ENCODE measurements around the gene ITFG1.
A peak's percentile ranks its signal among the peaks of the same experiment; 100 is the strongest.
"Not testable (repeated sequence)": the region's sequence is repeated elsewhere in the genome, so short reads cannot be mapped to it uniquely, and the experiment has no call there.

The ITFG1 gene

DNA sequence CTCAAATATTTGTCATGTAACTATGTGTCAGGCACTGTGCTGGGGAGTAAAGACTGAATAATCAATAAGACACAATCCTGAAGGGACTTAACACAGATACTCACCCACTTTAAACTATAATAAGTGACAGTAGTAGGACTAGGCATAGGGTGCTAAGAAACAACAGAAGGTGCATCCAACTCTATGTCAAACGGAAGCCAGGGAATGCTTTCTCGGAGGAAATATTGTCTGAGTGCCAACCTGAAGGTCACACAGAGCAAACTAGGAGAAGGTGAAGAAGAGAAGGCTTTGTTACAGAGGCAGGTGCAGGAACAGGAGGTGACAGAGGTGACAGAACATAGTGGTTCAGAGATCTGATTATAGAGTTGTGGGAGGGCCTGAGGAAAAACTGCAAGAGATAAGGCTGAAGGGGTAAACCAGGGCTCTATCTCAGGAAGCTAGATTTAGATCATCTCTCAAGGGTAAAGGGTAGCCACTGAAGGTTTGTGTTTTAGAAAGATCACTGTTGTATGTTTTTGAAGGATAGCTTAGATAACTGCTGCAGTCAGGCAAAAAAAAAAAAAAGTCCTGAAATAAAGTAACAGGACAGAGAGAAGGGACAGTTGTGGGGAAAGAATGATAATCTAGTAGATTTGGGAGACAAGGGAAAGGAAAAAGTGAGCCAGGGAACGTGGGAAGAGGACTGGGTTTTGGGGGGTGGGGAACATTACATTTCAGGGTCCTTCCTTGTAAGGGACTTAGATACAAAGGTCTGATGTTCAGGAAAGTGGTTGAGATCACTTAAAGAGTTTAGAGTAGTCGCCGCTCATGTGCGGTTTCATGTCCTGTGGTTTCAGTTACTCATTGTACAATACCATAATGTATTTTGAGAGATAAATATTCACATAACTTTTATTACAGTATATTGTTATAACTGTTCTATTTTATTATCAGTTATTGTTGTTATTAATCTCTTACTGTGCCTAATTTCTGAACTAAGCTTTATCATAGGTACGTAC, 231.5 kb downstream of the ITFG1 start:
- no peak for DNase-seq

DNA sequence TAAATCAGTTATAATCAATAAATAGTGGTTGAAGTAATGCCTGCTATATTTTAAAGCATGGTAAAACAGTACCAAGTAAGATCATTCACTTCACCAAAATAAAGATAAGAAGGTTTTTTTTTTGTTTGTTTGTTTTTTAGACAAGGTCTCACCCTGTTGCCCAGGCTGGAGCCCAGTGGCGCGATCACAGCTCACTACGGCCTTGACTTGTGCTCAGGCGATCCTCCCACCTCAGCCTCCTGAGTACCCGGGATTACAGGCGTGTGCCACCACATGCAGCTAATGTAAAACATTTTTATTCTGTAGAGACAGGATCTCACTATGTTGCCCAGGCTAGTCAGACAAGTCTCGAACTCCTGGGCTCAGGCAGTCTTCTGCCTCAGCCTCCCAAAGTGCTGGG, 232.6 kb downstream of the ITFG1 start:
- no peak for DNase-seq

DNA sequence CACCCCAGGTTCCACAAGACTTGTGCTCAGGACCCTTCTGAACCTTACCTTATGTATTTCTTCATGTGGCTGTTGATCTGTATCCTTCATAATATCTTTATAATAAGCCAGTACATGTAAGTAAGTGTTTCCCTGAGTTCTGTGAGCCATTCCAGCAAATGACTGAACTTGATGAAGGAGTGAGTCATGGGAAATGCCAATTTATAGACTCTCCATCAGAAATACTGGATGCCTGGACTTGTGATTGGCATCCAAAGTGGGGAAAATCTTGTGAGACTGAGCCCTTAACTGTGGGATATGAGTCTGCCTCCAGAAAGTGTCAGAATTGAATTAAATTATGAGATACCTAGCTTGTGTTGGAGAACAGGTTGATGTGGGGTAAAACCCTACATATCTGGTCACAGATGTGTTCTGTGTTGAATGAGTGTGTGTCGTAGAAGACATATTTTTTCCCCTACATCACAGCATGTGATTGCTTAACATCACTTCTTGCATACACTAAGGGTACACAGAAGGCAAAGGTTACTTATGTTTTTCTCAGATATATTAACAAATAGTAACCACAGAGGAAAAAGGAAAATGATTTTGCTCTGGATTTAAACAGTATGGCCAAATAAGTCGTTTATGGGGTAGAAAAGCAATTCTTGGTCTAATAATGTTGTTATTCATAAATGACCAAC, 247.0 kb downstream of the ITFG1 start:
- no peak for DNase-seq

DNA sequence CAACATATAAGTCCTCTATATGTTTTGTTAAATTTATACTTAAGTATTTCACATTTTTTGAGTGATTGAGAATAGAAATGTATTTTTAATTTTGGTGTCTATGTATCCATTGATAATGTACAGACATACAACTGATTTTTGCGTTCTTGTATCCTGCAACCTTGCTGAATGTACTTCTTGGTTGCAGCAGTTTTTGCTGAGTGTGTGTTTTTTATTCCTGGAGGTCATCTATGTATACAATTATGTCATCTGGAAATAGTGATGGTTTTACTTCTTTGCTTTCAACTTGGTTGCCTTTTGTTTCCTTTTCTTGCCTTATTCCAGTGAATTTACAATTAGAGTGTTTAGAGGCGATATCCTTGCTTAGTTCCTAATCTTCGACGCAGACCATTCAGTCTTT, 249.6 kb downstream of the ITFG1 start:
- DNase-seq = no peak

DNA sequence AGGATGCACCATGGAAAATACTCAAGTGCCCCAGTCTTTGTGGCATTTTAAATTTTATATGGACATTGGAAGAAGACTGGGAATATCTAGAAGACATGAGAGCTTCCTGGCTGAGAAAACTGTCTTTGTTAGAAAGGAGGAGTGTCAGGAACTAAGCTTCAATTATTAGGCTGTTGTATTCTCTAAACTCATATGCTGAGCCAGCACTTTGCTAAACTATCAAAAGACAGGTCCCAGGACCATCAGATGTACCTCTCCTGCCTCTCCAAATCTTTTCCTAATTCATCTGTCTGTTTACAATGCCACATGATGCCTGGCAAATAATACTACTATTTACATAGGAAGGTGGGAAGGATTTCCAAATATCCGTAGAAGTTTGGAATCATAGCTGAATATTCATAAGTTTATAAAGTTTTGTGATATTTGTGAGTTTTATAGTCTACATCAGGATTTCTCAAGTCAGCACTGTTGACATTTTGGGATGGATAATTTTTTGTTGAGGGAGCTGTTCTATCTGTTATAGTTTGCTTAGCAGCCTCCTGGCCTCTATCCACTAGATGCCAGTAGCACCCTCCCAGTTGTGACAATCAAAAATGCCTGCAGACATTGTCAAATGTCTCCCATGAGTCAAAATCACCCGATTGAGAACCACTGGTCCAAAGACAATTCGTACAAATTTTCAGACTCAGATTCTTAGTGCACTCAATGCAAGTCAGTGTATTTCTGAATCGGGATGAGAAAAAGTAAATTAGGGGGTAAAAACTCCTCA, 255.9 kb downstream of the ITFG1 start:
- no peak for DNase-seq

DNA sequence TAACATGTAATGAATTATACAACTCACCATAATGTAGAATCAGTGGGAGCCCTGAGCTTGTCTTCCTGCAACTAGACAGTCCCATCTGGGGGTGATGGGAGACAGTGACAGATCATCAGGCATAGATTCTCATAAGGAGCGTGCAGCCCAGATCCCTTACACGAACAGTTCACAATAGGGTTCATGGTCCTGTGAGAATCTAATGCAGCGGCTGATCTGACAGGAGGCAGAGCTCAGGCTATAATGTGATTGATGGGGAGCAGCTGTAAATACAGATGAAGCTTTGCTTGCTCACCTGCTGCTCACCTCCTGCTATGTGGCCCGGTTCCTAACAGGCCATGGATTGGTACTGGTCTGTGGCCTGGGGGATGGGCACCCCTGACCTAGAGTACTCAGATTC, 257.4 kb downstream of the ITFG1 start:
- peak; percentile 25 to 43 for DNase-seq

DNA sequence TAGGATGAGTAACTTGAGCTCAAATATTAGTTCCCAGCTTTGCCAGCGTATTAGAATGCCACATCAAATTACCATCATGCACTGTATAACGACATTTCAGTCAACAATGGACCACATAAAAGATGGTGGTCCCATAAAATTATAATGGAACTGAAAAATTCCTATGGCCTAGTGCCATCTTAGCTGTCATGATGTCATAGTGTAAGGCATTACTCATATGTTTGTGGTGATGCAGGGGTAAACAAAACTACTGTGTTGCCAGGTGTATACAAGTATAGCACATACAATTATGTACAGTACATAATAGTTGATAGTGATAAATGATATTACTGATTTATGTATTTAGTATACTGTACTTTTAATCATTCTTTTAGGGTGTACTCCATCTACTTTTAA, 262.7 kb downstream of the ITFG1 start:
- no peak for DNase-seq

DNA sequence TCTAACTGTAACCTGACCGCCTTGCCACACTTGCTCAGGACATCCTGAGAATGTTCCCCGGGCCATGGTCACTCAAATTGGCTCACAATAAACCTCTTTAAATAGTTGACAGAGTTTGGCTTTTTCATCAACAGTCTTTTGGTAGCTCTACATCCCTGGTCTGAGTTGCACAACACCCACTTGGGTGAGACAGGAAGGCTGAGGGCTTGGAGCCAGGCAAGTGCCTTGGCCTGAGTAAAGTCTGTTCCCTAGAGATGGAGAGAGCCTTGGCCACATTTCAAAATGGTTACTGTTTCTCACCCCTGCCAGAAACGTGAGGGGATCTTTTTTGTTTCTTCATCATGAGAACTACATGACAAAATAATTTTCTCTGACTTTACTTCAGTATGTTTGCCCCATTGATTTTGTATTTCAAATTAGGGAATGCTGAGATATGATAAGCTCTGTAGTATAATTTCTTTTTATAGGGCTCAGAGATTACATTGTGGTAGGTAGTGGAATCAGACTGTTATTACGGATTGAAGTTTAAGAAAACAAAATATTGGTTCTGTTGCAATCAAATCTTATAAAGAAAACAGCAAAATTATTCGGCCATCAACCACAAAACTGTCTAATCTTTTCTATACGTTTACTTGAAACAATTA, 263.2 kb downstream of the ITFG1 start:
- DNase-seq = no peak

DNA sequence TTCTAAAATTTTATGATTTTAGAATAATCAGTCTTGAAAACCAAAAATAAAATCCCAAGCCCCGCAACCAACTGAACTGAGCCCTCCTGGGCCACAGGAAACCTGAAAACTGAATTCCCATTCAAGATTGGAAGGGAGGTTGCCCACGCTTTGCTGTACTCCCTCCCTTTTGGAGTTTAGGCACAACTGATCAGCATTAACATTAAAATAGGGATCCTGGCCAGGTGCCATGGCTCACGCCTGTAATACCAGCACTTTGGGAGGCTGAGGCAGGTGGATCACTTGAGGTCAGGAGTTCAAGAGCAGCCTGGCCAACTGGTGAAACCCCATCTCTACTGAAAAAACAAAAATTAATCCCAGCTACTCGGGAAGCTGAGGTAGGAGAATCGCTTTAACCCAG, 264.4 kb downstream of the ITFG1 start:
- DNase-seq = no peak

DNA sequence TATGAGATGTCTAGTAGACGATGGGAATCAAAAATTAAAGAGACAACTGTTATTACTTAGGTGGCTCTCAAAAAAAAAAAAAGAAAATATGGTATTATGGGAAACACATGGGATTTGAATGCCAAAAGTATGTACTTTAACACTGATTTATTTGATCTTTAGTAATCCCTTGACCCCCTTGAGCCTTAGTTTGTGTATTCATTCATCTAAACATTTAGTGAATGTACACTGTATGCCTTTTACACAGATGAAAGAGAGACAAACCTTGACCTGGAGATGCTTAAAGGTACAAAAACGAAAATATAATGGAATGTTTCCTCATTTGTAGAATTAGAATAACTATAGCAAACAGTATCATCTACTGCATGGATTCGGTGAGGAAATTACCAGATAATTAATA, 278.5 kb downstream of the ITFG1 start:
- DNase-seq = no peak

DNA sequence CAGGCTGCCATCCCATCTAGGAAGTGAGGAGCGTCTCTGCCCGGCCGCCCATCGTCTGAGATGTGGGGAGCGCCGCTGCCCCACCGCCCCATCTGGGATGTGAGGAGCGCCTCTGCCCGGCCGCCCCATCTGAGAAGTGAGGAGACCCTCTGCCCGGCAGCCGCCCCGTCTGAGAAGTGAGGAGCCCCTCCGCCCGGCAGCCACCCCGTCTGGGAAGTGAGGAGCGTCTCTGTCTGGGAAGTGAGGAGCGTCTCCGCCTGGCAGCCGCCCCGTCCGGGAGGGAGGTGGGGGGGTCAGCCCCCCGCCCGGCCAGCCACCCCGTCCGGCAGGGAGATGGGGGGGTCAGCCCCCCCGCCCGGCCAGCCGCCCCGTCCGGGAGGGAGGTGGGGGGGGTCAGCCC, 279.8 kb downstream of the ITFG1 start:
- DNase-seq = not testable (repeated sequence)

DNA sequence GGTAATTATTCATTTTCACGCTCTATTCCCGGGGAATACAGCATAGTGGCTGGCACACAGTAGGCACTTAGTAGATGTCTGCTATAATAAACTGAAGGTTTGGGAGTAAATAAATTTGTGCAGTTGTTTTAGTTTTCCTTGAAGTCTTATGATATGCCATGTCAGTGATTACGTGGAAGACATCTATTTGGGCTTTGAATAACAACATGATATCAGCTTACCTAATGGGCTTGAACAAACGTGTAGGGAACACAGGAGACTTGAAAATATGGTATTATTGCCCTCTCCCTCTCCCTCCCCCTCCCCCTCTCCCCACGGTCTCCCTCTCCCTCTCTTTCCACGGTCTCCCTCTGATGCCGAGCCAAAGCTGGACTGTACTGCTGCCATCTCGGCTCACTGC, 280.8 kb downstream of the ITFG1 start:
- no peak for DNase-seq

DNA sequence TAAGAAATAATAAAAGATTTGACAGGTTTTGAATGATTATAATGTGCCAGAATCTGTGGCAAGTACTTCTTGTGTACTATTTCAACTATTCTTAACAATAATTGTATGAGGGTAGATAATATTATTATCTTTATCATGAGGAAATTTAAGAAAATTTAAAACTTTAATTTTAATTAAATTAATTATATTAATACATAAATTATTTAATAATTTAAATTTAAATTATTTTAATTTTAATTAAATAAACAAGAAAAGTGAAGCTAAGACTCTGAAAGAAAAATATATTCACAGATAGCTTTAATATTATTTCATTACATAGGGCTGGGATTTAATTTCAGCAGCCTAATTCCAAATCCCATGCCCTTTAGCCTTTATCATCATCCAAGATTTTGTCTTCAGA, 285.7 kb downstream of the ITFG1 start:
- no peak for DNase-seq

DNA sequence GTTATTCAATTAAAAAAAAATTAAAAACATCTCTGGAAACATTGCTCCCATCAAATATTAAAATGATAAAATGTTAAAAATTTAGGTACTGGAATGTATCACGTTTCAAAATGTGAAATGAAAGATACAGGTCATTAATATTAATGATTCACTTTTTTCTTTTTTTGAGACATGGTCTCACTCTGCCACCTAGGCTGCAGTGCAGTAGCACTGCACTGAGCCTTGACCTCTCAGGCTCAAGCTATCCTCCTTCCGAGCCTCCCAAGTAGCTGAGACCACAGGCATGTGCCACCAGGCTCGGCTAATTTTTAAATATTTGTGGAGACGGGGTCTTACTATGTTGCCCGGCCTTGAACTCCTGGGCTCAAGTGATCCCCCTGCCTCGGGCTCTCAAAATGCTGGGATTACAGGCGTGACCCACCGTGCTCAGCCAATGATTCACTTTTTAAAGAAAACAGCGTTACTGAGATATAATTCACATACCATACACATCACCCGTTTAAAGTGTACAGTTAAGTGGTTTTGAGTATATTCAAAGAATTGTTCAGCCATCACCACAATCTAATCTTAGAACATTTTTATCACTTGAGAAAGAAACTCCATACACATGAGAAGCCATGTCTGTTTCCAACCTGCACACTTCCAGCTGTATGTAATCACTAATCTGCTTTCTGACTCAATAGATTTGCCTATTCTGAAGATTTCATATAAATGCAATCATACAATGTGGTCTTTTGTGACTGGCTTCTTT, 298.0 kb downstream of the ITFG1 start:
- DNase-seq = no peak

DNA sequence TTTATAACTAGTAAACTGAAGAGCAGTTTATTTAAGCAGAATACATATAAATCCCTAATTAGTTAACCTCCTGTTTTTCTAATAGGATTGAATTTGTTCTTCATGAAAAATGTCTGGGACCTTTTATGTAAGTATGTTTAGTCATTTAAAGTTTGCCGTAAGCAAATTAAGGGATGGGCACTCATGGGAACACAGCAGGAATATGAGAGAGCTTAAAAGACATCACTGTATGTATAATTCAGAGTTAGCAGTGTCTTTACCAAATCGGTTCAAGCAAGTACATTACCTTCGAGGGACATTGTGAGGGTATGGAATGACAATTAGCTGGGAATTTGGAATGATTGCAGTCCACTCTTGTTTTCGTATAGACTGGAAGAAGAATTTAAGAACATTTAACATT, 299.4 kb downstream of the ITFG1 start:
- no peak for DNase-seq

DNA sequence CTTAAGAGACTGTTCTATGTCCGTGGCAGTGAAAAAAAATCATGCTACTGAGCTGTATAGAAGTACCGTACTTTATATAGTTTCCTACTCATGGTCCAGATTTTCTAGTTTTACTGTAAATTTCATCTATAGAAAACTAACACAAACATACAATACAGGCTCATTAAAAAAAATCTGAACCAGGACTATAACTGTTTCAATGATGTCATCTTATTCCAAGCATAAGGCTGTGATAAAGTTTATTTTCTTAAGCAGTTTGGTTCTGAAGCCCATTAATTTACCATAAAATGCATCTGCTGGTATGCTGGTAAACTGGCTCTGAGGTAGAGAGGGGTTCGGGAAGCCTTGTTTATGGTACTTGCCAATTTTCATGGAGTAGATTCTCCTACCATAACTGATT, 300.4 kb downstream of the ITFG1 start:
- no peak for DNase-seq

DNA sequence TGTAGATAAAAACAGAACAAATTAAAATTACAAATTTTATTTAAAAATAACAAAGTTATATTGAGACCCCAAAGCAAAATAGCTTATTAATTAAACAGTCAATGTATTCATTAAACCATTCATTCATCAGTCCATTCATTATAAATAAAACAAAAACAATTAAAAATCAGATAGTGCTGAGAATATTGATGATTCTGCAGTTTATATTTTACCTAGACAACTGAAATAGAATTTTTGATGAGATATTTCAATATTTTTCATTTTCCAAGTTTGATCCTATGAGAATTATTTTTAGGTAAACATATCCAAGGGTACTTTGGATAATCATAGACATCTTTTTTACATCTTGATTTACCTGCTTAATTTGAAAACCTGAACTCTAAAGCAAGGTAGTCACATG, 301.9 kb downstream of the ITFG1 start:
- DNase-seq = no peak

DNA sequence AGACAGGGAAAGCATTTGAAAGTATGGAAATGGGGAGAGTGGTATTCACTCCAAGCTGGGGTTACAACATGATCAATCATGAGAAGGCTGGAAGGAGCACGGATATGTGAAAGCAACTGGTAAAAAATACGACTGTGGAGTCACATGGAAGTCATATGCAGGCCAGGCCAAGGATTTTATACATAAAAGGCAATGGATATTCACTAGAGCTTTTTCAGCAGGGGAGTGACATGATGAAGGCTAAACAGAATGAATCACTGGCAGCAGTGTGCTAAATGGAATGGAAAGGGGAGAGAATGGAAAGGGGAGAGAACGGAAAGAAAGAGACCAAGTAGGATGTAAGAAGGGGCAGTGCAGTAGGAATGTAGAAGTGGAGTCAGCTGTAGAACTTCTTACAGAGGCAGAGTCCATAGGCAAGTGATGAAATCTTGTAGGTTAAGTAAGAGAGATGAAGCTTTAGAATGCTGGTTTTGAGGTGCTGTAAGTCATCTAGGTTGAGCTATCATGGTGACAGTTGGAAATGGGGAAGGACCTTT, 304.1 kb downstream of the ITFG1 start:
- DNase-seq = no peak

DNA sequence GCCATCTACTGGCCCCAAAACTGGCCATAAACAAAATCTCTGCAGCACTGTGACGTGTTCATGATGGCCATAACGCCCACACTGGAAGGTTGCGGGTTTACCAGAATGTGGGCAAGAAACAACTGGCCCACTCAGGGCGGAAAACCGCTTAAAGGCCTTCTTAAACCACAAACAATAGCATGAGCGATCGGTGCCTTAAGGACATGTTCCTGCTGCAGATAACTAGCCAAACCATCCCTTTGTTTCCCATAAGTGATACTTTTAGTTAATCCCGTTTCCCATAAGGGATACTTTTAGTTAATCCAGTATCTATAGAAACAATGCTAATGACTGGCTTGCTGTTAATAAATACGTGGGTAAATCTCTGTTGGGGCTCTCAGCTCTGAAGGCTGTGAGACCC, 308.4 kb downstream of the ITFG1 start:
- not testable (repeated sequence) for DNase-seq

DNA sequence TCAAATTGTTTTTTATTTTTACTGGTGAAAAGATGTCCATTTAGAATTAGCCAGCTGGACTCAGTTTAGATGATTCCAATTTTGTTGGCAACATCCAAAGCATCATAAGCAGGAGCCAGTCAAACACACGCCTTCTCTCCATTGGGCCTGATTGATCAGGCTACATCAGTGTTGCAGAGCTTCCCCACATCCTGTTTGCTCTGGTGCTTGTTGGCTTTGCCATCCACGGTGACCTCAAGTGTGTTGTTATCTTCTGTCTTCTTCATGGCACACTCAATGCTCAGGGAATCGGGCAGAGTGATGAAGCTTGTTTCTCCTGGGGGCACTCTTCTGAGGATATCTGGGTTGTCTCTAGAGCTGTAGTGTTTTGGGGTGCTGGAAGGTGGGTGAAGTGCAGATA, 310.8 kb downstream of the ITFG1 start:
- DNase-seq = no peak

DNA sequence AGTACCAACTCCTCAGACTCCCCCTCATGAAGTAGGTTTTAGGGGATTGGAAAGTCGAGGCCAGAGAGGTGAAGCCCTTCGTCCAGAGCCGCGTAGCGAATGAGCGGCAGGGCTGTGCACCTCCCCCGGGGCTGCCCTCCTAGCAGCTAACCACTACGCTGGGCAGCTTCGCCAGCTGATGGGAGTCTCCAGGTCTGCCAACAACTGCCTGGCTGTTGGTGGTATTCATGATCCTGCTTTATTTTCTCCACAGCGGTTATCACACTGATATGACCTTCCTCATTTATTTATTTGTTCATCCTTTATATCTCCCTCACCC, 316.3 kb downstream of the ITFG1 start:
- DNase-seq = no peak
